GM23338 (cell line): Measurements from ENCODE around the gene PKNOX2. TPM values are rescaled to one million over a fixed set of nuclear protein-coding genes. Genes with fewer than 3 reads are reported as not detected.

Source experiments
- ATAC-seq: fragments of 200-7000 bp; cut with Tn5 transposase; 3 replicates; pipeline ENCODE4 v1.9.1; 2020
- DNase-seq: peaks from one replicate; pipeline ENCODE4 v3.0.0-alpha.2; 2015; ENCODE audit warnings: low spot score
- H2AFZ ChIP-seq: fragments of 200-600 bp; sonication (generic); 2 replicates; pipeline ENCODE4 v1.8.0; 2016; ENCODE audit warnings: antibody characterized with exemption, mild to moderate bottlenecking, moderate library complexity
- H3F3A ChIP-seq: fragments of 200-600 bp; sonication (generic); replicated peaks from 2 replicates; pipeline ENCODE4 v1.8.0; 2017; ENCODE audit warnings: antibody characterized with exemption, mixed run types, low read depth
- H3K27ac ChIP-seq: fragments of 200-600 bp; sonication (generic); 2 replicates; pipeline ENCODE4 v1.6.1; 2016; ENCODE audit warnings: low read depth
- H3K27me3 ChIP-seq: fragments of 200-600 bp; sonication (generic); 2 replicates; pipeline ENCODE4 v1.8.0; 2016; ENCODE audit warnings: mild to moderate bottlenecking, mixed run types, moderate library complexity; ENCODE audit not compliant: insufficient read depth
- H3K36me3 ChIP-seq: fragments of 200-600 bp; sonication (generic); 2 replicates; pipeline ENCODE4 v1.8.0; 2016; ENCODE audit warnings: mild to moderate bottlenecking; ENCODE audit not compliant: insufficient read depth
- H3K4me1 ChIP-seq: fragments of 200-600 bp; sonication (generic); 2 replicates; pipeline ENCODE4 v1.8.0; 2016; ENCODE audit warnings: mild to moderate bottlenecking, moderate library complexity; ENCODE audit not compliant: insufficient read depth
- H3K4me2 ChIP-seq: fragments of 200-600 bp; sonication (generic); 2 replicates; pipeline ENCODE4 v1.7.1; 2017; ENCODE audit warnings: mixed run types
- H3K4me3 ChIP-seq: fragments of 200-600 bp; sonication (generic); 2 replicates; pipeline ENCODE4 v1.6.1; 2016; ENCODE audit warnings: mixed run types
- H3K79me2 ChIP-seq: fragments of 200-600 bp; sonication (generic); replicated peaks from 2 replicates; pipeline ENCODE4 v1.8.0; 2017; ENCODE audit warnings: mild to moderate bottlenecking; ENCODE audit not compliant: insufficient read depth
- H3K9me2 ChIP-seq: fragments of 200-600 bp; sonication (generic); 2 replicates; pipeline ENCODE4 v1.8.0; 2017; ENCODE audit not compliant: insufficient read depth
- H4K20me1 ChIP-seq: fragments of 200-600 bp; sonication (generic); replicated peaks from 2 replicates; pipeline ENCODE4 v1.8.0; 2017; ENCODE audit warnings: mild to moderate bottlenecking; ENCODE audit not compliant: insufficient read depth
- H3K27ac Mint-ChIP-seq: 2 replicates; pipeline ENCODE4 v1.8.0; 2020; ENCODE audit warnings: inconsistent platforms, mild to moderate bottlenecking, moderate library complexity, mixed read lengths
- H3K27me3 Mint-ChIP-seq: 3 replicates; pipeline ENCODE4 v1.8.0; 2022; ENCODE audit warnings: low read depth, mild to moderate bottlenecking, moderate library complexity, mixed read lengths, inconsistent platforms; ENCODE audit not compliant: insufficient read depth, poor library complexity
- H3K36me3 Mint-ChIP-seq: 3 replicates; pipeline ENCODE4 v1.8.0; 2021; ENCODE audit warnings: low read depth, mild to moderate bottlenecking, inconsistent platforms, moderate library complexity, mixed read lengths
- H3K4me1 Mint-ChIP-seq: 3 replicates; pipeline ENCODE4 v1.8.0; 2020; ENCODE audit warnings: mild to moderate bottlenecking, inconsistent platforms, mixed read lengths
- H3K4me3 Mint-ChIP-seq: 3 replicates; pipeline ENCODE4 v1.8.0; 2021; ENCODE audit warnings: moderate library complexity, mild to moderate bottlenecking, inconsistent platforms, mixed read lengths
- H3K9me3 Mint-ChIP-seq: 3 replicates; pipeline ENCODE4 v1.8.0; 2020; ENCODE audit warnings: moderate library complexity, mild to moderate bottlenecking, inconsistent platforms, mixed read lengths
- EZH2 ChIP-seq: fragments of 200-600 bp; sonication (generic); IDR thresholded peaks from one replicate; pipeline ENCODE4 v1.8.0; 2017; ENCODE audit warnings: antibody characterized with exemption, mild to moderate bottlenecking, low read depth; ENCODE audit not compliant: unreplicated experiment
- JUNB ChIP-seq: IDR thresholded peaks from one replicate; pipeline ENCODE4 v1.6.1; 2016; ENCODE audit warnings: antibody characterized with exemption; ENCODE audit not compliant: unreplicated experiment
- NANOG ChIP-seq: IDR thresholded peaks from 2 replicates; pipeline ENCODE4 v1.6.1; 2016; ENCODE audit warnings: antibody characterized with exemption, borderline replicate concordance
- REST ChIP-seq: IDR thresholded peaks from one replicate; pipeline ENCODE4 v1.6.1; 2018; ENCODE audit warnings: antibody characterized with exemption; ENCODE audit not compliant: unreplicated experiment
- ZNF114 ChIP-seq: fragments of 250-450 bp; sonication (Bioruptor Pico); IDR thresholded peaks from 2 replicates; pipeline ENCODE4 v1.5.0; 2020; ENCODE audit warnings: mild to moderate bottlenecking, moderate library complexity
- ZNF462 ChIP-seq: fragments of 250-450 bp; sonication (Bioruptor Pico); IDR thresholded peaks from 2 replicates; pipeline ENCODE4 v1.5.0; 2020; ENCODE audit warnings: mild to moderate bottlenecking, moderate library complexity
- polyA plus RNA-seq: library from polyadenylated mRNA; unstranded; fragments of >200 nt; fragmentation: Nextera tagmentation; extraction: Ambion mirVana; gene quantifications from 2 replicates; pipeline ENCODE4 v1.2.1, GENCODE V29; 2016
- total RNA-seq: library from RNA; depleted of rRNA; stranded (reverse); fragments of >200 nt; shearing (Covaris generic); gene quantifications from 2 replicates; pipeline ENCODE4 v1.2.3, GENCODE V29; 2014

PKNOX2 gene
- total and polyA plus RNA-seq, 2 experiments from 2014 or later, result 0.42 to 0.83 TPM

GRCh38 chr11:125332821-125333220, 168.3 kb downstream of the PKNOX2 start:
- TF ChIP-seq NANOG (no peak), REST (no peak), ZNF462 (CRISPR knock-in tag) (no peak), JUNB (no peak), EZH2 (no peak), ZNF114 (no peak)
- peaks cover 12% of the 10 kb centered on the region for H3K27me3 Mint-ChIP-seq
- no peaks in the 10 kb centered on the region for H3K79me2 ChIP-seq
- H3K27ac Mint-ChIP-seq, result no peak overlapping the region
- no peak overlapping the region for H3K4me2 ChIP-seq
- no peaks in the 10 kb centered on the region; the same call in 1 of the 2 replicates for H3K9me2 ChIP-seq
- no peak overlapping the region for H3K4me3 ChIP-seq
- H2AFZ ChIP-seq, result no peak overlapping the region
- H4K20me1 ChIP-seq, result no peaks in the 10 kb centered on the region
- no peaks in the 10 kb centered on the region; the same call in 2 of the 3 replicates for H3K36me3 Mint-ChIP-seq
- no peaks in the 10 kb centered on the region for H3K27me3 ChIP-seq
- DNase-seq, result no peak
- no peak for ATAC-seq
- H3K4me3 Mint-ChIP-seq, result no peak overlapping the region
- H3K27ac ChIP-seq, result no peak overlapping the region
- peaks cover 26% of the 10 kb centered on the region for H3K4me1 Mint-ChIP-seq
- no peaks in the 10 kb centered on the region for H3F3A ChIP-seq
- no peaks in the 10 kb centered on the region for H3K9me3 Mint-ChIP-seq
- no peaks in the 10 kb centered on the region; the same call in 1 of the 2 replicates for H3K4me1 ChIP-seq
- no peaks in the 10 kb centered on the region for H3K36me3 ChIP-seq
